Measurements from ENCODE around the gene MLLT6. TPM values are rescaled to one million over a fixed set of nuclear protein-coding genes. Genes with fewer than 3 reads are reported as not detected.

Gene MLLT6
- total and polyA plus RNA-seq, 2 of the 13 experiments (the other 11 are each of a cell fraction or from before 2014, with no cell fraction given): 50.7 to 69.5 TPM

GRCh38 chr17:38663125-38663751 lies 41.8 kb upstream of the MLLT6 start (continued):
- TF ChIP-seq USF2 (IDR thresholded peaks at IDR 0.05; ENCODE audit: low read depth, low read length) (no peak), USF2 (CRISPR knock-in tag; IDR thresholded peaks at IDR 0.05; ENCODE audit: borderline replicate concordance) (no peak), BCL3 (CRISPR knock-in tag; IDR thresholded peaks at IDR 0.05) (no peak; the same call in 1 of the 2 replicates), ESRRA (CRISPR knock-in tag; IDR thresholded peaks at IDR 0.05; ENCODE audit: low read depth) (peak; percentile 66; the same call in 1 of the 2 replicates), ATAD3A (CRISPR knock-in tag; IDR thresholded peaks at IDR 0.05) (no peak), FOSL2 (CRISPR knock-in tag; IDR thresholded peaks at IDR 0.05) (peak; percentile 87), TFDP2 (CRISPR knock-in tag; IDR thresholded peaks at IDR 0.05) (0 out of 2 replicates have a peak, but pooled peaks have one; percentile 36), KAT7 (CRISPR knock-in tag; IDR thresholded peaks at IDR 0.05; ENCODE audit: borderline replicate concordance) (peak; percentile 96), ASH2L (IDR thresholded peaks at IDR 0.05; ENCODE audit: insufficient read length, low read depth, low read length) (no peak), ZNF83 (CRISPR knock-in tag; IDR thresholded peaks at IDR 0.05; ENCODE audit: borderline replicate concordance) (no peak), MAFK (conservative IDR thresholded peaks at IDR 0.05 in 1 of 2, IDR thresholded peaks at IDR 0.05 in 1 of 2; ENCODE audit: low read length in 2 of 2) (no peak), HNRNPL (IDR thresholded peaks at IDR 0.05; ENCODE audit: low read depth, low read length) (peak; percentile 94), CBFB (CRISPR knock-in tag; IDR thresholded peaks at IDR 0.05) (no peak; the same call in 1 of the 2 replicates), ZNF766 (CRISPR knock-in tag; IDR thresholded peaks at IDR 0.05; ENCODE audit: borderline replicate concordance) (no peak), ZSCAN20 (CRISPR knock-in tag; IDR thresholded peaks at IDR 0.05; ENCODE audit: borderline replicate concordance) (no peak), TCF7 (IDR thresholded peaks at IDR 0.05; ENCODE audit: low read depth) (no peak), PHF20 (CRISPR knock-in tag; IDR thresholded peaks at IDR 0.05) (no peak; the same call in 1 of the 2 replicates), ZBTB43 (CRISPR knock-in tag; conservative IDR thresholded peaks at IDR 0.05) (peak; percentile 94), RFXAP (CRISPR knock-in tag; IDR thresholded peaks at IDR 0.05; ENCODE audit: borderline replicate concordance) (peak; percentile 69; the same call in 1 of the 2 replicates), MAZ (IDR thresholded peaks at IDR 0.05; ENCODE audit: borderline replicate concordance, low read depth, low read length) (no peak), MAZ (CRISPR knock-in tag; IDR thresholded peaks at IDR 0.05; ENCODE audit: low read depth) (peak; percentile 82), ZKSCAN8 (CRISPR knock-in tag; IDR thresholded peaks at IDR 0.05; ENCODE audit: borderline replicate concordance) (peak; percentile 77; the same call in 1 of the 2 replicates), ZNF644 (CRISPR knock-in tag; IDR thresholded peaks at IDR 0.05; ENCODE audit: low read depth) (0 out of 2 replicates have a peak, but pooled peaks have one; percentile 38), ZNF570 (CRISPR knock-in tag; IDR thresholded peaks at IDR 0.05; ENCODE audit: borderline replicate concordance) (no peak)

Data from HepG2 (cell line).